ENCODE results near the gene PLAAT3. TPM values are rescaled to one million over a fixed set of nuclear protein-coding genes. Genes with fewer than 3 reads are reported as not detected.

PLAAT3 gene
- total RNA-seq, 1 experiment from 2014 or later: 0.69 TPM

GRCh38 chr11:63554877-63555223 lies 59.4 kb downstream of the PLAAT3 start:
- Histone ChIP-seq H3K27ac (ENCODE audit: low read depth, low read length, poor library complexity, severe bottlenecking) (no peak overlapping the region), H3K36me3 (ENCODE audit: insufficient read depth, low read length, poor library complexity, severe bottlenecking) (no peaks in the 10 kb centered on the region), H3K4me3 (ENCODE audit: low read depth, low read length, poor library complexity, severe bottlenecking) (no peak overlapping the region), H3K9me3 (ENCODE audit: low read depth, low read length, poor library complexity, severe bottlenecking) (no peaks in the 10 kb centered on the region), H3K27me3 (replicated peaks; ENCODE audit: insufficient read depth, low read depth, low read length, poor library complexity) (no peaks in the 10 kb centered on the region), H3K4me1 (ENCODE audit: insufficient read depth, low read length, poor library complexity, severe bottlenecking) (no peaks in the 10 kb centered on the region)
- no TSS peak for BruUV-seq (replicated peaks)
- intact Hi-C loops (cut with micrococcal nuclease; ENCODE audit: unreplicated experiment): no loop called here
- ChIA-PET CTCF (no interaction called here), POLR2A (ENCODE audit: low non-redundant PET) (no interaction called here)
- TF ChIP-seq EZH2 (IDR thresholded peaks at IDR 0.05; ENCODE audit: borderline replicate concordance, low read depth, low read length, poor library complexity, severe bottlenecking) (no peak), CTCF (conservative IDR thresholded peaks at IDR 0.05; ENCODE audit: low read depth, low read length) (no peak)
- no peak for DNase-seq (ENCODE audit: low spot score)

GRCh38 chr11:63553759-63554158 lies 60.5 kb downstream of the PLAAT3 start:
- CTCF ChIA-PET: no interaction called here
- no peak for DNase-seq (ENCODE audit: low spot score)
- no peak overlapping the region for H3K4me3 ChIP-seq (ENCODE audit: low read depth, low read length, poor library complexity, severe bottlenecking)

GRCh38 chr11:63552921-63553320 lies 61.3 kb downstream of the PLAAT3 start:
- Histone ChIP-seq H3K36me3 (ENCODE audit: insufficient read depth, low read length, poor library complexity, severe bottlenecking) (no peaks in the 10 kb centered on the region), H3K9me3 (ENCODE audit: low read depth, low read length, poor library complexity, severe bottlenecking) (no peaks in the 10 kb centered on the region), H3K27me3 (replicated peaks; ENCODE audit: insufficient read depth, low read depth, low read length, poor library complexity) (no peaks in the 10 kb centered on the region), H3K27ac (ENCODE audit: low read depth, low read length, poor library complexity, severe bottlenecking) (no peak overlapping the region), H3K4me1 (ENCODE audit: insufficient read depth, low read length, poor library complexity, severe bottlenecking) (no peaks in the 10 kb centered on the region), H3K4me3 (ENCODE audit: low read depth, low read length, poor library complexity, severe bottlenecking) (no peak overlapping the region)
- no peak for TF ChIP-seq CTCF (conservative IDR thresholded peaks at IDR 0.05; ENCODE audit: low read depth, low read length)
- TF ChIP-seq EZH2 (IDR thresholded peaks at IDR 0.05; ENCODE audit: borderline replicate concordance, low read depth, low read length, poor library complexity, severe bottlenecking): no peak
- POLR2A ChIA-PET (ENCODE audit: low non-redundant PET): no interaction called here
- CTCF ChIA-PET: no interaction called here
- intact Hi-C loops (cut with micrococcal nuclease; ENCODE audit: unreplicated experiment): no loop called here
- no peak for DNase-seq (ENCODE audit: low spot score)
- BruUV-seq (replicated peaks): no TSS peak

More at GRCh38 chr11:63553759-63554158, 60.5 kb downstream of the PLAAT3 start:
- intact Hi-C loops (cut with micrococcal nuclease; ENCODE audit: unreplicated experiment): no loop called here
- no peak overlapping the region for H3K27ac ChIP-seq (ENCODE audit: low read depth, low read length, poor library complexity, severe bottlenecking)
- no peaks in the 10 kb centered on the region for H3K36me3 ChIP-seq (ENCODE audit: insufficient read depth, low read length, poor library complexity, severe bottlenecking)
- H3K4me1 ChIP-seq (ENCODE audit: insufficient read depth, low read length, poor library complexity, severe bottlenecking): no peaks in the 10 kb centered on the region
- no peaks in the 10 kb centered on the region for H3K9me3 ChIP-seq (ENCODE audit: low read depth, low read length, poor library complexity, severe bottlenecking)
- BruUV-seq (replicated peaks): no TSS peak
- no peaks in the 10 kb centered on the region for H3K27me3 ChIP-seq (replicated peaks; ENCODE audit: insufficient read depth, low read depth, low read length, poor library complexity)
- TF ChIP-seq EZH2 (IDR thresholded peaks at IDR 0.05; ENCODE audit: borderline replicate concordance, low read depth, low read length, poor library complexity, severe bottlenecking): no peak
- POLR2A ChIA-PET (ENCODE audit: low non-redundant PET): no interaction called here

- intact Hi-C loops (cut with micrococcal nuclease; ENCODE audit: unreplicated experiment): no loop called here
- DNase-seq (ENCODE audit: low spot score): no peak
- no peaks in the 10 kb centered on the region for H3K9me3 ChIP-seq (ENCODE audit: low read depth, low read length, poor library complexity, severe bottlenecking)
- POLR2A ChIA-PET (ENCODE audit: low non-redundant PET): no interaction called here
- H3K36me3 ChIP-seq (ENCODE audit: insufficient read depth, low read length, poor library complexity, severe bottlenecking): no peaks in the 10 kb centered on the region
- no peaks in the 10 kb centered on the region for H3K4me1 ChIP-seq (ENCODE audit: insufficient read depth, low read length, poor library complexity, severe bottlenecking)
- H3K27me3 ChIP-seq (replicated peaks; ENCODE audit: insufficient read depth, low read depth, low read length, poor library complexity): no peaks in the 10 kb centered on the region
- BruUV-seq (replicated peaks): no TSS peak
- TF ChIP-seq EZH2 (IDR thresholded peaks at IDR 0.05; ENCODE audit: borderline replicate concordance, low read depth, low read length, poor library complexity, severe bottlenecking): no peak
- no peak for TF ChIP-seq CTCF (conservative IDR thresholded peaks at IDR 0.05; ENCODE audit: low read depth, low read length)
- no peak overlapping the region for H3K4me3 ChIP-seq (ENCODE audit: low read depth, low read length, poor library complexity, severe bottlenecking)
- CTCF ChIA-PET: no interaction called here
- H3K27ac ChIP-seq (ENCODE audit: low read depth, low read length, poor library complexity, severe bottlenecking): no peak overlapping the region
Observed at GRCh38 chr11:63551889-63552266, 62.4 kb downstream of the PLAAT3 start.

Data from A673 (cell line).